Measurements from ENCODE around the gene NHLRC1.

Gene NHLRC1

DNA sequence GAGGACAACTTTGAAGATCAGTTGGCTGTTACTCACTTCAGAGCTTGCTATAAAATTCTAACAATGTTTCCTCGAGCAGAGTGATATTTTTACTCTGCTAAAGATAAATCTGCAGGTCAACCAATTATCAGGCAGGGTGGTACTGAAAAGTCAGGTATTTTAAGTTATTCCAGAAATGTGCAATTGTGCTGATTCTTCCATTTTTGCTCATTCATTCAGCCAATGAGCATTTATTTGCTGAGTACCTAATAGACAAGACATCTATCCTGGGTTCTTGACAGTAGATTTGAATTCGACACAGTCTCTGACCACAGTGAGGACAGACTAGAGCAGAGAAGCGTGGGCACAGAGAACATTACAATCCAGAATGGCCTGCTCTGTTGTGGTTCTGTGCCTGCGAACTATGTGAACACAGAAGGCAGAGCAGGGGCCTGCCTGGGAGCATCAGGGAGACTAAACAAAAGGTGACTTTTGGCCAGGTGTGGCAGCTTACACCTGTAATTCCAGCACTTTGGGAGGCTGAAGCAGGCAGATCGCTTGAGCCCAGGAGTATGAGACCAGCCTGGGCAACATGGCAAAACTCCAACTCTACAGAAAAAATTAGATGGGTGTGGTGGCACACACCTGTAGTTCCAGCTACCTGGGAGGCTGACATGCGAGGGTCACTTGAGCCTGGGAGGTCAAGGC, 17.6 kb upstream of the NHLRC1 start:
- no peak for DNase-seq (ENCODE audit: extremely low spot score)
- TF ChIP-seq SUZ12 (IDR thresholded peaks at IDR 0.05) (no peak), HDGF (IDR thresholded peaks at IDR 0.05; ENCODE audit: borderline replicate concordance) (no peak), SP1 (IDR thresholded peaks at IDR 0.05) (no peak), ARNT (IDR thresholded peaks at IDR 0.05) (no peak), FOXA1 (IDR thresholded peaks at IDR 0.05) (no peak), TARDBP (IDR thresholded peaks at IDR 0.05) (no peak), FOXK2 (IDR thresholded peaks at IDR 0.05) (no peak), ZNF384 (IDR thresholded peaks at IDR 0.05) (no peak), L3MBTL2 (conservative IDR thresholded peaks at IDR 0.05) (no peak), ELF4 (IDR thresholded peaks at IDR 0.05) (no peak), LEF1 (IDR thresholded peaks at IDR 0.05; ENCODE audit: borderline replicate concordance) (no peak), BHLHE40 (IDR thresholded peaks at IDR 0.05; ENCODE audit: borderline replicate concordance) (no peak)
- TF ChIP-seq, protein P1, sequence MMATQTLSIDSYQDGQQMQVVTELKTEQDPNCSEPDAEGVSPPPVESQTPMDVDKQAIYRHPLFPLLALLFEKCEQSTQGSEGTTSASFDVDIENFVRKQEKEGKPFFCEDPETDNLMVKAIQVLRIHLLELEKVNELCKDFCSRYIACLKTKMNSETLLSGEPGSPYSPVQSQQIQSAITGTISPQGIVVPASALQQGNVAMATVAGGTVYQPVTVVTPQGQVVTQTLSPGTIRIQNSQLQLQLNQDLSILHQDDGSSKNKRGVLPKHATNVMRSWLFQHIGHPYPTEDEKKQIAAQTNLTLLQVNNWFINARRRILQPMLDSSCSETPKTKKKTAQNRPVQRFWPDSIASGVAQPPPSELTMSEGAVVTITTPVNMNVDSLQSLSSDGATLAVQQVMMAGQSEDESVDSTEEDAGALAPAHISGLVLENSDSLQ (IDR thresholded peaks at IDR 0.05), result no peak
- ChIA-PET CTCF (no interaction called here), POLR2A (no interaction called here)

DNA sequence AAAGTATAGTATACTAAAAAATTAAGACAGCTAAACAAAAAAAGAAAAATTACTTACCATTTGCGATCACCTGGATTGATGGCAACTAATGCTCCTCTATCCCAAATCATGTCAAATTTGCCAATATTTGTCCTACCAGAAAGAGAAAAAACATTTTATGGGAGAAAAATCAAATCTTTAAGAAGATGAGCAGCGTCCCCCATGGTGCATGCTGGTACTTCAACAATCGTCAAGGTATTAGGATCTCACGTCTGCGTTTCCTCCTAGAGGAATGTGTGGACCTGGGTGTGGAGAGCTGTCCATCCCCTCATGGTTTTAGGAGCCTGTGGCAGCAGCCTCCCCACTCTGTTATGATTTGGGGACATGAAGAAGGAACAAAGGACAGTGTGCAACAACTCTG, 16.4 kb upstream of the NHLRC1 start:
- no peak for DNase-seq (ENCODE audit: extremely low spot score)
- ChIA-PET CTCF (interaction anchor here (0.6 to 0.9 kb wide), 2 partner anchors 16 to 36 kb away, joined by 3 to 6 read pairs; no protein-coding TSS in a partner anchor), POLR2A (no interaction called here)
- TF ChIP-seq, protein P1 (IDR thresholded peaks at IDR 0.05), result no peak
- no peak for TF ChIP-seq NFRKB (IDR thresholded peaks at IDR 0.05)
- no peak for TF ChIP-seq FOXA1 (IDR thresholded peaks at IDR 0.05)

DNA sequence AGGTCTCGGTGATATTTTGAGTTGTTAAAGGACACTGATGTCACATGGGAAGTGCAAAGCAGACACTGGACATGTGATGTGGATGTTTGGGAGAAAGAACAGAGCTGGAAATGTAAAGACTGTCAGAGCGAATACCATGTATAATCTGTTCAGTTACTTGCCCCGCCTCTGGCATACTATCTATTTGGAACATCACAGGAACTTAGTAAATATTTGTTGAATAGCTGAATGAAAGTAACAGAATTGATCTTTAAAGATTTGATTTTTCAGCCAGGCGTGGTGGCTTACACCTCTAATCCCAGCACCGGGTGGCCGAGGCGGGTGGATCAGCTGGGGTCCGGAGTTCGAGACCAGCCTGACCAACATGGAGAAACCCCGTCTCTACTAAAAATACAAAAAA, 13.8 kb upstream of the NHLRC1 start:
- CTCF ChIA-PET, result interaction anchor here (0.6 kb wide), 1 partner anchor 17 kb away, joined by 4 read pairs; no protein-coding TSS in a partner anchor
- TF ChIP-seq HDGF (IDR thresholded peaks at IDR 0.05; ENCODE audit: borderline replicate concordance) (no peak), FOXK2 (IDR thresholded peaks at IDR 0.05) (no peak), LEF1 (IDR thresholded peaks at IDR 0.05; ENCODE audit: borderline replicate concordance) (no peak), CTBP1 (IDR thresholded peaks at IDR 0.05; ENCODE audit: borderline replicate concordance) (no peak), TARDBP (IDR thresholded peaks at IDR 0.05) (no peak), L3MBTL2 (conservative IDR thresholded peaks at IDR 0.05) (no peak), FOXA1 (IDR thresholded peaks at IDR 0.05) (no peak), SUZ12 (IDR thresholded peaks at IDR 0.05) (no peak), NFRKB (IDR thresholded peaks at IDR 0.05) (no peak), BHLHE40 (IDR thresholded peaks at IDR 0.05; ENCODE audit: borderline replicate concordance) (no peak), ARNT (IDR thresholded peaks at IDR 0.05) (no peak), ELF4 (IDR thresholded peaks at IDR 0.05) (no peak)
- DNase-seq (ENCODE audit: extremely low spot score), result no peak
- POLR2A ChIA-PET, result no interaction called here

DNA sequence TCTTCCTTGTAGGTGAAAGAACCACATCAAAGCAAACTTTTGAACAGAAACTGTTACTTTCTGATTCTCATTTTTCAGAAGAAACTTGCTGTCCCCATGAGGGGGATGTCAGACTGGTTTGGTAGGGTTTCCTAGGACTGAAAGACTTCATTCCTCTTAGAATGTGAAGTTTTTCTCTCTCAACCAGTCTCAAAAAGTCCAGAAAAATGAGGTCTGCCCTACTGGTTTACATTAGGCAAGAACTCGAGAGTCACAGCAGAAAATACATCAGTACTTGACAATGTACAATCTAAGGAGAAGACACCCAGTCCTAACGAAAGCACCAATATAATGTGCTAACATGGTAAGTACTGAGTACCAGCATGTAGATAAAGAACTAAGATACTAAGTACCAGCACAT, 12.7 kb upstream of the NHLRC1 start:
- ChIA-PET POLR2A (no interaction called here), CTCF (no interaction called here)
- no peak for DNase-seq (ENCODE audit: extremely low spot score)
- no peak for TF ChIP-seq HDGF (IDR thresholded peaks at IDR 0.05; ENCODE audit: borderline replicate concordance)
- no peak for TF ChIP-seq ZNF384 (IDR thresholded peaks at IDR 0.05)
- no peak for TF ChIP-seq FOXM1 (IDR thresholded peaks at IDR 0.05; ENCODE audit: borderline replicate concordance)
- no peak for TF ChIP-seq SUZ12 (IDR thresholded peaks at IDR 0.05)
- no peak for TF ChIP-seq NFRKB (IDR thresholded peaks at IDR 0.05)
- no peak for TF ChIP-seq LEF1 (IDR thresholded peaks at IDR 0.05; ENCODE audit: borderline replicate concordance)
- TF ChIP-seq ELF4 (IDR thresholded peaks at IDR 0.05), result no peak
- no peak for TF ChIP-seq TARDBP (IDR thresholded peaks at IDR 0.05)
- TF ChIP-seq SP1 (IDR thresholded peaks at IDR 0.05), result no peak
- no peak for TF ChIP-seq CTBP1 (IDR thresholded peaks at IDR 0.05; ENCODE audit: borderline replicate concordance)
- no peak for TF ChIP-seq BHLHE40 (IDR thresholded peaks at IDR 0.05; ENCODE audit: borderline replicate concordance)
- no peak for TF ChIP-seq FOXK2 (IDR thresholded peaks at IDR 0.05)
- TF ChIP-seq, protein P1 (IDR thresholded peaks at IDR 0.05), result no peak
- TF ChIP-seq ARNT (IDR thresholded peaks at IDR 0.05), result no peak
- TF ChIP-seq L3MBTL2 (conservative IDR thresholded peaks at IDR 0.05), result no peak

DNA sequence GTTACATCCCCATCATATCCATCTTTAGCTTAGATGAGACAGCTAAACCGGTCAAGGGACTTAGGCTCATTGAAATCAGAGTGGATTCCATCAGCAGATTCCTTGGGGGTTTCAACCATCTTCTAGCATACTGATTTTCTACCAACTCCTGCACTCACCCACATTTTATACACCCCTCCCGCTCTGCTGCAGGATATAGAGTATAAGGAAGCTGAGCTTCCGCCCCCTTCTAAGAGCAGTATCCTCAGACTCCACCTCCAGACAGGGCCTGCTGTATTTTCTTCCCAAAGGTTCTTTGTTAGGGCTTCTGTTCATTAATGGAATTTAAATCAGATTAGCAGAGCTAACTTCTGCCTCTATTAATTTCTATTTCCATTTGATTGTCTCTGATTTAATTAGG, 9.9 kb upstream of the NHLRC1 start:
- DNase-seq (ENCODE audit: extremely low spot score), result no peak
- TF ChIP-seq TARDBP (IDR thresholded peaks at IDR 0.05), result no peak
- no peak for TF ChIP-seq FOXK2 (IDR thresholded peaks at IDR 0.05)
- TF ChIP-seq ELF4 (IDR thresholded peaks at IDR 0.05), result no peak
- no peak for TF ChIP-seq L3MBTL2 (conservative IDR thresholded peaks at IDR 0.05)
- no peak for TF ChIP-seq FOXM1 (IDR thresholded peaks at IDR 0.05; ENCODE audit: borderline replicate concordance)
- TF ChIP-seq, protein P1 (IDR thresholded peaks at IDR 0.05), result no peak
- no peak for TF ChIP-seq ARNT (IDR thresholded peaks at IDR 0.05)
- no peak for TF ChIP-seq SUZ12 (IDR thresholded peaks at IDR 0.05)
- TF ChIP-seq NFRKB (IDR thresholded peaks at IDR 0.05), result no peak
- no peak for TF ChIP-seq HDGF (IDR thresholded peaks at IDR 0.05; ENCODE audit: borderline replicate concordance)
- no peak for TF ChIP-seq SP1 (IDR thresholded peaks at IDR 0.05)
- no peak for TF ChIP-seq LEF1 (IDR thresholded peaks at IDR 0.05; ENCODE audit: borderline replicate concordance)
- TF ChIP-seq CTBP1 (IDR thresholded peaks at IDR 0.05; ENCODE audit: borderline replicate concordance), result no peak
- CTCF ChIA-PET, result interaction anchor here (1.1 kb wide), 1 partner anchor 9 kb away, joined by 3 read pairs; no protein-coding TSS in a partner anchor
- POLR2A ChIA-PET, result no interaction called here

Data from HEK293T (cell line).